Measurements from ENCODE around the gene CTRB2.
"Not testable (repeated sequence)": the region's sequence is repeated elsewhere in the genome, so short reads cannot be mapped to it uniquely, and the experiment has no call there.

Gene CTRB2

GRCh38 chr16:75226550-75227360 is 19.8 kb upstream of the CTRB2 start:
- DNase-seq (ENCODE audit: low read depth), result no peak
- H3K4me3 ChIP-seq (ENCODE audit: control insufficient read depth, low read depth, low read length), result no peak overlapping the region
- TF ChIP-seq CTCF (conservative IDR thresholded peaks at IDR 0.05; ENCODE audit: control insufficient read depth, insufficient read depth, low read depth, low read length), result no peak

DNA sequence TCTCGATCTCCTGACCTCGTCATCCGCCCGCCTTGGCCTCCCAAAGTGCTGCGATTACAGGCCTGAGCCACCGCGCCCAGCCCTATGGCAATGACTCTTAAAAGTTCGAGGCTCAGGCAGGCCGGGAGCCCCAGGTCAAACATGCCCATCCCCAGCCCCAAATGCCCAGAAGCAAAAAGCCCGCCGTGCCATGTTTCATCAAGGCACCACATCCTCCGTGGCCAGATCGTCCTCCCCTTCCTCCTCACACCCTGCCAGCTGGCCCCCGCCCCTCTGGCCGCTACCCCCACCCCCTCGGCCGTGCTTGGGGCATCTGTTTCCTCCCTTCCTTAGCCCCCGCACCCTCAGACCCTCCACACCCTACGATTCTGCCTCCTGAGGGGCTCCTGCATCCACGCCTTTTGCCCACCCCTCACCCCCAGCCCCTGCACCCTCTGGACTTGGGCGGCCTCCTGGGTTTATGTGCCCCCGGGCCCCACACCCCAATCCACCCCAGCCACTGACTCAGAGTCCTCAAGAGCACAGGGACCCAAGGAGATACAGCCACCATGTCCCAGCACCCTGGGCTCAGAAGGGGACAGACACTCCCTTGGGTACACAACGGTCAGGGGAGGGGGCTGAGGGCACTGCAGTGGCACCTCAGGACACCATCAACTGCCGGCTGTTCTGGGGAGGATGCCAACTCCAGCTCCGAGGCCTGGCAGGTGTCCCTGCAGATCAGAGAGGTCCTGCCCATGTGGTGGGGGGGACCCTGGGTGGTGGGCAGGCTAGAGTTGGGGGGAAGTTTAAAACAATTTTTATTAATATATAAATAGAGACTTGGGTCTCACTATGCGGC is 18.9 kb upstream of the CTRB2 start:
- H3K4me3 ChIP-seq (ENCODE audit: control insufficient read depth, low read depth, low read length), result no peak overlapping the region
- DNase-seq (ENCODE audit: low read depth), result no peak
- no peak for TF ChIP-seq CTCF (conservative IDR thresholded peaks at IDR 0.05; ENCODE audit: control insufficient read depth, insufficient read depth, low read depth, low read length)

DNA sequence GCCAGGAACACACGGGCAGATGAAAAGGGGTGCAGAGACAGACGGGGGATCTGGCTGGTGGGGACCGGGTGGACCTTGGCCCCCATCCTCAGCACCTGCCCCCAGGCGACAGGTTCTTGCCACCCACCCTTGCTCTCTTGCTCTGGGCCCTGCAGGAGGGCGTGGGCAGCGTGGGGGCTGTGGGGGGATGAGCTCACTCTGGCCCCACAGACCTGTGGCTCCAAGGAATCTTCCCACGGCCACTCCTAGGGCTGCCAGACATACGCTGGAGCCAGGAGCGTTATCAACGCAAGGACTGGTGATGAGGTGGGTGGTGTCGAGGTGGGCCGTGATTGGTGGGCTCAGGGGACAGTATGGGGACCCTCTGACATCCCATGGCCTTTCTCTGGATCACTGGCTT is 18.1 kb upstream of the CTRB2 start:
- no peak for DNase-seq (ENCODE audit: low read depth)
- no peak for TF ChIP-seq CTCF (conservative IDR thresholded peaks at IDR 0.05; ENCODE audit: control insufficient read depth, insufficient read depth, low read depth, low read length)

DNA sequence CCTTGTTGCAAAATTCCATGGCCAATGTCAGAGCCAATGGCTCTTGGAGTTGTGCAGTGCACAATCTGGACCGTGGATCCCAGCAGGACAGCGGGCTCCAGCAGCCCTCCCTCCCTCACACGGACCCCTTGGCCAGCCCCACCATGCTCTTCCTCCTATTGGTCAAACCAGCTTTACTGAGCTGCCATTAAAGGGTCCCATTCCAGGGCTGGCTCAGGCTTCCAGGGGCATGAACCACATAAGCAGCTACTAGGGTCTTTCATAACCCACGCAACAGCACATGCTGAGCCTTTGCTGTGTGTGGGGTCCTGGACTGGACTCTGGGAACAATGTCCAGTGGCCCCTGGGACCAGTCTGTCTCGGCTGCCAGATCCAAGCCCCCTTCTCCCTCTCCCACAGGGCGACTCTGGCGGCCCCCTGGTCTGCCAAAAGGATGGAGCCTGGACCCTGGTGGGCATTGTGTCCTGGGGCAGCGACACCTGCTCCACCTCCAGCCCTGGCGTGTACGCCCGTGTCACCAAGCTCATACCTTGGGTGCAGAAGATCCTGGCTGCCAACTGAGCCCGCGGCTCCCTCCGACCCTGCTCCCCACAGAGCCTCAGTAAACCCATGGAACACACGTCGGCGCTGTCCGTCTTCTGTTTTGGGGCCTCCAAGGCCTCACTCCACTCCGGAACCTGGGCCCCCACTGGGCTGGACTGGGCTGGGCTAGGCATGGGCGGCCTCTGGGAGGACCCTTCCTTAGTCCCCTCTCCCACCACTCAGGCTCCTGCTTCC is 17.5 kb upstream of the CTRB2 start:
- no peak overlapping the region for H3K4me3 ChIP-seq (ENCODE audit: control insufficient read depth, low read depth, low read length)
- TF ChIP-seq CTCF (conservative IDR thresholded peaks at IDR 0.05; ENCODE audit: control insufficient read depth, insufficient read depth, low read depth, low read length), result no peak

More for the DNA sequence above, 18.1 kb upstream of the CTRB2 start:
- H3K4me3 ChIP-seq (ENCODE audit: control insufficient read depth, low read depth, low read length), result no peak overlapping the region

DNA sequence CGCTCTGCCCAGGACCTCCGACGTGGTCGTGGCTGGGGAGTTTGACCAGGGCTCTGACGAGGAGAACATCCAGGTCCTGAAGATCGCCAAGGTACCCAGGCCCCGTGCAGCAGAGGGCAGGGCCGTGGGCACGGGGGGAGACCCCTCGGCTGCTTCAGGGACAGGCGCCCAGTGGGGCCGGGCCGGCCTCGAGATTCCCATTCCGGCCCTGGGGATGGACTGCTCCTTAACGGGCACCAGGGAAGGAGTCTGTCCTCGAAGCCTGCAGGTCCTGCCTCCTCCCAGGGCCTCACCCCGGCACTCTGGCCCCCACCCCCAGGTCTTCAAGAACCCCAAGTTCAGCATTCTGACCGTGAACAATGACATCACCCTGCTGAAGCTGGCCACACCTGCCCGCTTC is 16.2 kb upstream of the CTRB2 start:
- not testable (repeated sequence) for H3K4me3 ChIP-seq (ENCODE audit: control insufficient read depth, low read depth, low read length); DNase-seq (ENCODE audit: low read depth)

More for the DNA sequence above, 17.5 kb upstream of the CTRB2 start:
- no peak for DNase-seq (ENCODE audit: low read depth)

DNA sequence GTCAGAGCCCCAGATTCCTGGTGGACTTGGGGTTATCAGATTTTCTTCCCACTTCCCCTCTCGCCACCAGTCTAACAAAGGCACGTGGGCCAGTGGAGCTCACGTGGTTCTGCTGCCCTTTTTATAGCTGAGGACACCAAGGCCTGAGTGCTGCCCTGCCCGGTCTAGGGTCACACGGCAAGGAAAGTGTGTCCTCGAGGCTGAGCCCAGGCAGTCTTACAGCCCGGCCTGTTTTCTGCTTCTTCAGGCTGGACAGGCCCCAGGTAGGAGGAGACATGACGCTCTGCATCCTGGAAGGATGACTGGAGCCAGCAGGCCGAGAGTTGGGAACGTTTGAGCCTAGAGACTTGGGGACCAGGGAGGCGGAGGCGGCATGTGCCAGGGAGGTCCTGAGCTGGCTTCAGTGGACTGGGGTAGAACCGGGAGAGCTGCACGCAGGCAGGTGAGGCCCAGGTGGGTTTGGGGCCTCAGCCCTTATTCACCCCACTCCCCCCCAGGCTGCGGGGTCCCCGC is 15.4 kb upstream of the CTRB2 start:
- TF ChIP-seq CTCF (conservative IDR thresholded peaks at IDR 0.05; ENCODE audit: control insufficient read depth, insufficient read depth, low read depth, low read length), result no peak
- no peak for DNase-seq (ENCODE audit: low read depth)
- H3K4me3 ChIP-seq (ENCODE audit: control insufficient read depth, low read depth, low read length), result no peak overlapping the region

Measured in fibroblast of mammary gland (primary cell).